Uterus (tissue), 4 donors: Measurements from ENCODE around the gene MICAL2. TPM values are rescaled to one million over a fixed set of nuclear protein-coding genes. Genes with fewer than 3 reads are reported as not detected.

Experiments
- DNase-seq, 2 donors: peaks; one replicate each; pipeline ENCODE4 v3.0.0-alpha.2; 2019 to 2020
- H3K27ac ChIP-seq, 2 donors: fragments of 200-600 bp; sonication (generic); 1 replicate in 1 of 2; 2 replicates in 1 of 2; pipeline ENCODE4 v1.5.1; 2016 to 2018
- H3K27me3 ChIP-seq, 2 donors: fragments of 200-600 bp; sonication (generic); one replicate each; pipeline ENCODE4 v1.5.1; 2018 to 2019; ENCODE audit warnings: control low read depth in 1 of 2
- H3K36me3 ChIP-seq, 2 donors: fragments of 200-600 bp; sonication (generic); one replicate each; pipeline ENCODE4 v1.5.1; 2019; ENCODE audit warnings: control low read depth in 1 of 2
- H3K4me1 ChIP-seq, 2 donors: fragments of 200-600 bp; sonication (generic); one replicate each; pipeline ENCODE4 v1.5.1; 2018 to 2019; ENCODE audit warnings: control low read depth in 1 of 2
- H3K4me3 ChIP-seq, 2 donors: fragments of 200-600 bp; sonication (generic); 1 replicate in 1 of 2; 2 replicates in 1 of 2; pipeline ENCODE4 v1.5.1; 2018 to 2019; ENCODE audit warnings: mild to moderate bottlenecking in 1 of 2
- H3K9me3 ChIP-seq, 2 donors: fragments of 200-600 bp; sonication (generic); one replicate each; pipeline ENCODE4 v1.5.1; 2019; ENCODE audit warnings: control low read depth in 1 of 2
- CTCF ChIP-seq, 4 experiments: fragments of 200-600 bp in 2 of 4; fragments of 450-650 bp in 2 of 4; sonication (generic) in 2 of 4; IDR thresholded peaks; one replicate each; pipeline ENCODE4 v1.5.1; 2016 to 2019; ENCODE audit warnings: antibody characterized with exemption in 4 of 4, mild to moderate bottlenecking in 2 of 4, moderate library complexity in 1 of 4
- POLR2A ChIP-seq, 2 donors: fragments of 450-650 bp; IDR thresholded peaks; one replicate each; pipeline ENCODE4 v1.6.1; 2016; ENCODE audit warnings: antibody characterized with exemption in 2 of 2, mild to moderate bottlenecking in 1 of 2, moderate library complexity in 1 of 2
- intact Hi-C: fragments of 100-400 bp; cut with DNase I; formaldehyde crosslinking; loops from one replicate; pipeline ENCODE4 v1.15.1; 2023; ENCODE audit warnings: low total_unique reads
- total RNA-seq, 4 donors: library from RNA; depleted of rRNA in 3 of 4; stranded (reverse); fragments of >200 nt in 3 of 4; gene quantifications; one replicate each; pipeline versions ENCODE4 v1.1.0 to v1.2.4, GENCODE V29; 2014 to 2023
- donor health status: DM: yes; HTN: yes; CAD: no.

MICAL2 gene
- total RNA-seq, 4 donors from 2014 or later, result 29.6 to 139 (median 53.1) TPM

GRCh38 chr11:12099132-12099873 lies 11.1 kb upstream of the MICAL2 start:
- H3K27me3 ChIP-seq, result no peaks in the 10 kb centered on the region
- peak overlapping the region in 1 of 2 donors; percentile 65 for H3K27ac ChIP-seq
- no peak for DNase-seq
- intact Hi-C loops, result no loop called here
- TF ChIP-seq POLR2A (IDR thresholded peaks at IDR 0.05) (no peak), CTCF (IDR thresholded peaks at IDR 0.05) (no peak)
- H3K4me1 ChIP-seq, result no peaks in the 10 kb centered on the region
- H3K9me3 ChIP-seq, result no peaks in the 10 kb centered on the region
- H3K36me3 ChIP-seq, result no peaks in the 10 kb centered on the region
- no peak overlapping the region for H3K4me3 ChIP-seq

DNA sequence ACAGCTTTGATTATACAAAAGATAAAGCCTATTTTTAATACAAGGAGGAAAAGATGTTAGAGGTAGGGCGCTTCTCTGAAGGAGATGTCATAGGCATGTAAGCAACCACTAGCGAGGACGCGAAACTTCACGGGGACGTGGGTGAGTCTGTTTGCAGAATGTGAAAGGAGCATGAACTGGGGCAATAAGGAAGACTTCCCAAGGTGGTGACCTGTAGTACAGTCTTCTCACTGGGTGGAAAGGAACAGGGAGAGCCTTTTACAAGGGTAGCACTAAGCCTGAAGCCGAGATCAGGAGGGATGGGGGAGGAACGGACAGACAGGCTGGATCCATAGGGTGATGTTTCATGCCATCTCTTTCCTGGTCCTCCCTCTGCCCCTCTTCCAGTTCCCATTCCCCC lies 10.0 kb upstream of the MICAL2 start:
- Histone ChIP-seq H3K27ac (peak overlapping the region in 1 of 2 donors; percentile 65), H3K27me3 (no peaks in the 10 kb centered on the region), H3K4me3 (no peak overlapping the region), H3K36me3 (no peaks in the 10 kb centered on the region), H3K9me3 (no peaks in the 10 kb centered on the region), H3K4me1 (no peaks in the 10 kb centered on the region)
- intact Hi-C loops, result no loop called here
- TF ChIP-seq CTCF (IDR thresholded peaks at IDR 0.05) (no peak), POLR2A (IDR thresholded peaks at IDR 0.05) (no peak)
- DNase-seq, result no peak

DNA sequence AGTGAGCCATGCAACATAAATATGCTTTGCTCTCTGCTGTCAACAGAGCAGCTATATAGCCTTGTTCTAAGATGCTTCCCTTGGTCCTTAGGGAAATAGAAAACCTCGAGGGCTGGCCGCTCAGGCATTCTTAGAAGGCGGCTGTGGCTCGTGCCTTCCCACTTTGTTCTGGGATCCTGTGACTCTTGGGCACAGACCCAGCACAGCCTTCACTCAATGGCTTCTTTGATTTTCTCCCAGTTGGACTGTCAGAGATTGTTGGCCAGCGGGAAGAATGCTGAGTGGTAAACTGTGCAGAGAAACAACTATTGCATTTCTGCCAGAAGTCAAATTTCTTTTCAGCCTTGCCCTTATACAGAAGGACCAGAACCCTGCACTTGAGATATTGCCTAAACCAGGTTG lies 9.5 kb upstream of the MICAL2 start:
- Histone ChIP-seq H3K36me3 (no peaks in the 10 kb centered on the region), H3K27ac (peak overlapping the region in 1 of 2 donors; percentile 65), H3K4me1 (no peaks in the 10 kb centered on the region), H3K27me3 (no peaks in the 10 kb centered on the region), H3K4me3 (no peak overlapping the region), H3K9me3 (no peaks in the 10 kb centered on the region)
- intact Hi-C loops, result no loop called here
- no peak for DNase-seq
- no peak for TF ChIP-seq POLR2A (IDR thresholded peaks at IDR 0.05)
- TF ChIP-seq CTCF (IDR thresholded peaks at IDR 0.05), result no peak

GRCh38 chr11:12101318-12101717 lies 9.1 kb upstream of the MICAL2 start:
- Histone ChIP-seq H3K27me3 (no peaks in the 10 kb centered on the region), H3K27ac (no peak overlapping the region), H3K4me3 (no peak overlapping the region), H3K9me3 (no peaks in the 10 kb centered on the region), H3K36me3 (no peaks in the 10 kb centered on the region), H3K4me1 (no peaks in the 10 kb centered on the region)
- no peak for DNase-seq
- intact Hi-C loops, result no loop called here
- TF ChIP-seq POLR2A (IDR thresholded peaks at IDR 0.05) (no peak), CTCF (IDR thresholded peaks at IDR 0.05) (no peak)

DNA sequence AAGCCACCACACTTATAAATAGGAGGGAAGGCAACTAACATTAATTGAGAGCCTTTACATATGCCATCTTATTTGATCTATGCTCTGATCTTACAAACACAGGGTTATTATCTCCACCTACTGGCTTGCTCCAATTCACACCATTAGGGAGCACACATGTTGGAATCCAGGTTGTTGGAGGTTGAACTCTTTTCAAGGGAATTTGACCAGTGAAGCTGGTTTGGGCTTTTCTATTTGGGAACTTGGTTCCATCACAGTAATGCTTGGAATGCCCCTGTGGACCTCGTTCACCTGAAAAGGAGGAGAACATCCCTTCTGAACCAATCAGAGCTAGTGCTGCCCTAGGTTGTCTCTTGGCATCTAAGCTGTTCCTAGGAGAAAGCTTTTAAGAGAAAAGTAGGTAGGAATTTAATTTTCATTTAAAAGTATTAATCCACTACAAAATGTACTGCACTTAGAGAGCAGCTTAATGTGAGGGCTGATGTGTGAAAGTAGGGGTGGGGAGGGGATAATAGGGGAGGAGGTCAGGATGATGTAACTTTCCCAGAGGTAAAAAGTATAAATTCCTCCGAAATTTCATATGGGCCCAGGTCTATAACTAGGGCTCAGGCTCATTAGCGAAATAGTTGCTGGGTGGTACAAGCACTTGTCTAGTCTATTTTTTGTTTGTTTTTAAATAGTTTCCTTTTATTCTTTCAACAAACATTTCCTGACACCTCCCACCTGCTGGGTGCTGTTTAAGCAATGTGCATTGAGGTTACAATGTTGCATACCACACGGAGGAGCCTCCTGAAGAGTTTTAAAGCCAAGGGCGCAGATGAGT lies 7.6 kb upstream of the MICAL2 start:
- no peak for TF ChIP-seq POLR2A (IDR thresholded peaks at IDR 0.05)
- TF ChIP-seq CTCF (IDR thresholded peaks at IDR 0.05), result no peak
- no peak overlapping the region for H3K27ac ChIP-seq
- intact Hi-C loops, result no loop called here

More for the DNA sequence above, 7.6 kb upstream of the MICAL2 start:
- Histone ChIP-seq H3K4me1 (no peaks in the 10 kb centered on the region), H3K27me3 (no peaks in the 10 kb centered on the region), H3K36me3 (no peaks in the 10 kb centered on the region), H3K4me3 (no peak overlapping the region), H3K9me3 (no peaks in the 10 kb centered on the region)
- no peak for DNase-seq
